ENCODE results near the gene LAMB3.

Gene LAMB3

DNA sequence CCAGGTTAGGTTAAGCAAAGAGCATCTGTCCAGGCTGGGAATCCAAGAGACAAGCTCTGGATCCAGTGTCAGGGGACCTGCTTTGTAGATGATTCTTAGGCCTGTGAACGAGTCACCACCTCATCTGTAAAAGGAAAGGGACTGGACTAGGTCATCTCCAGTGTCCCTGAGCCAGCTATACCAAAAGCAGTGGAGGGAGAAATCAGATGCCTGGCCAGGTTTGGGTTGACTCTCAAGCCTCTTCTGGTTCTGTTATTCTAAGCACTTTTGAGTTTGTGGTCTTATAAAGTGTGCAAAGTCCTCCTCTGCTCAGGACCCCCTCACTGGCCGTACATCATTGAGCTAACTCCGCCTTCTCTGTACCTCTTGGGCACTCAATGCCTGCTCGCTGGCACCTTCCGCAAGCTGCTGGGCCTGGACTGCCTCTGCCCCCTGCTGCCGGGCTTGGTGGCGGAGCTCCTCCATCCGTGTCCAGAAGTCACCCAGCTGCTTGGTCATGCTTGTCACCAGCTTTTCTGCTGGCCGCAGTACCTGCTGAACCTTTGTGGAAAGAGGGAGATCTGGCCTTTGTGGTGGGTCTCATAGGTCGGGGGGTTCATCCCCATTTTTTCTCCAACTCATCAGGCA is 35.1 kb downstream of the LAMB3 start:
- DNase-seq = no peak

DNA sequence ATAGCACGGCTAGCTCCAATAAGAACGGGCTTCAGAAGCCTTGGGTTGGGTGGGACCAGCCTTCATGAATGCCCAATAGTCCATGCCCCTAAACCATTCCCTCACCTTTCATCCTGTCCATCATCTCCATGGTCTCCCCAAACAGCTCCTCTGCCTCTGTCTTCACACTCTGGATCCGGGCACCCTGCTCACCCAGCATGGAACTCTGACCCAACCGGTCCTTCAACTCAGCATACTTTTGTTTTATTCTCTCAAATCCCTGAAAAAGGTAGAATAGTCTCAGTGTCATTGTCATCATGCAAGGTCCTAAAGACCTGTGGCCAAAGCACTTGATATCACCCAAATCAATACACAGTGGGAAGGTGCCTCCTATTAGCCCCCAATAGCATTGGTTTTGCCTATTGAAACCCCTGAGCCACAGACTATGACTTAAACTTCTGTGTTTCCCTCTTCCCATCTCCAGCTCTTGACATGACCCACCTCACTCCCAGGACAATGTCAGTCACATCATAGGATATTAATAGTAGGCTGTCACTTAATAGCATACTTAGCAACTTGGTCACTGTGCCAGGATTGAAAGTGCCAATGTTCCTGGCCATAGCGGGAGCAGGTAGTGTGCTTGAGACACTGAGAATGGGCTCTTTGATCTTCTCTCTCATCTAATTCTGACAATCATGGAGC is 35.7 kb downstream of the LAMB3 start:
- DNase-seq = no peak

DNA sequence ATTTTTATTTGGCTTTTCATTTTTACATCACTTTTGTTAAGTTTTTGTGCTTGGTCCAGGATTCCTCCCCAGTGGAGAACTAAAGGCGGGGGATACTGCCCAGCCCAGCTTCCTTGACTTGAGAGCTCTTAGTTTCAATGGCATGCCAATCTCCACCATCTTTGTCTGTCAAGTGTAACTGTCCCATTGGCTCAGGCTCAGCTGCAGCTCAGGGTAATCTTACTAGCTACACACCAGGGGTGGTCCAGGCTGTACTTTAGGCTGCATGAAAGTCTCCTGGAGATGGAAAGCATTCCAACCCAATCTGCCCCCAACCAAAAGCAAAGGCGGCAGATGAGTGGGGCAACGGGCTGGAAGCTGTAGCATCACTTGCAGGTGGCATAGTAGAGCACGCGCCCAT is 37.3 kb downstream of the LAMB3 start:
- DNase-seq = no peak

DNA sequence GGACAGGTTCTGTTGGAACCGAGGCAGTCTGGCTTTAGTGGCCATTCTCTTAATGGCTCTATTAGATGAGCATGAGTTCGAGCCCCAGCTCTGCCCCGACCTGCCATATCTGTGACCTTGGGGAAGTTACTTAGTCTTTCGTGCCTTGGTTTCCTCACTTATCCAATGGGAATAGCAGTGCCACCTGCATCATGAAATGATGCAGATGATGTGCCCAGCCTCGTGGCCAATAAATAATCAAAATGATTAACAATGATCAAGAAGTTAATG is 38.1 kb downstream of the LAMB3 start:
- no peak for DNase-seq

DNA sequence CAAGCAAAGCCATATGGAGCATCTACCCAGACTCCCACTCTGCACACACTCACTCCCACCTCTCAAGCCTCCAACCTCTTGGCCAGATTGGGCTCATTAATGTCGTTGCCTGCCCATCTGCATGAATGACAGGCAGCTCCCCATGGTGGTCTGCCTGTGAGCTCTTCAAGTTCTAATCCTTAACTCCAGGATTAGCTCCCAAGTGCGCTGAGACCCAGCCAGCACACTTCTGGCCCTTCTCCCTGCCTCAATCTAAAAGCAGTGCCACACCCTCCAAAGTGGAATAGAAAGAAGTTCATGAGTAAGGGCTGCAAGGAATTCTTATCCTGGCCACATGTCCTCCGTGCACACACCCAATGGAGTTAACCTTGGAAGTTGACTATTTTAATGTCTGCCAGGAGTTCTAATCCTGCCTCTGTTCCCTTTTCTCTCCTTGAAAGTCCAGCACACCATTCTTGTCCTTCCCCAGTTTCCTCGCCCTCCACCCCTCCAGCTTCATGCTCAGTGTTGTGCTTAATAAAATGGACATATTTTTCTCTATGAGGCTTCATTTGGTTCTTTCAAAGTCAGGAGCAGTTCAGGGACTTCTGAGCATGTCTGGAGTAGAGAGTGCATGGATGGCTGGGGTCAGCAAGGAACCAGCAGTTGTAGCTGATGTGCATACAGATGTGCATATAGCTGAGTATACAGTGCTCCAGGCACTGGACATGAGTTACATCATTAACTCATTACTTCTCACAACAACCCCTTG is 38.6 kb downstream of the LAMB3 start:
- no peak for DNase-seq

DNA sequence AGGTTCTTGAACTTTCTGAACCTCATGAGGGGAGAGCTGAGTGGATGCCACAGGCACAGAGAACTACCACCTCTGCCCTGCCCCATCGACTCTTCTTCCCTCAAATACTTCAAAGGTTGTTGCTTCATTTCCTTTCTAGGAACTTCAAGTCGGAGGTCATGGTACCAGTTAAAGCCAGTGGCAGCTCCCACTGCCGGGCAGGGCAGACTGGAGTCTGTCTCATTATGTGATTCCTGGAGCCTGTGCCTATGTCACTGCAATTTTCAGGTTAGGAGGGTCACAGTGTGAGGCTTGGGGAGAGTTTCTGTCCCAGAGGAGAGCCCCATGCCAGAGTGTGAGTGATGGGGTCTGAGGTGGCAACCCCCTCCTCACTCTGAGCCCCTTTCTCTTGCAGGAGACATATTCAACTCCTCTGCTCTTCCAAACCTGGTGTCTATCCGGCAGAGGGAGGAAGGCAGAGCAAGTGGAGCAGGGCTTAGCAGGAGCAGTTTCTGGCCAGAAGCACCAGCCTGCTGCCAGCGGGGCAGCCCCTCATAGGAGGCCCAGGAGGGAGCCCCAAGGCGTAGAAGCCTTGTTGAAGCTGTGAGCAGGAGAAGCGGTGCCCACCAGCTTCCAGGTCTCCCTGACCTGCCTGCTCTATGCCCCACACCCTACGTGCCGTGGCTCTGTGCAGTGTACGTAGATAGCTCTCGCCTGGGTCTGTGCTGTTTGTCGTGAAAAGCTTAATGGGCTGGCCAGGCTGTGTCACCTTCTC is 39.4 kb downstream of the LAMB3 start:
- DNase-seq = no peak

DNA sequence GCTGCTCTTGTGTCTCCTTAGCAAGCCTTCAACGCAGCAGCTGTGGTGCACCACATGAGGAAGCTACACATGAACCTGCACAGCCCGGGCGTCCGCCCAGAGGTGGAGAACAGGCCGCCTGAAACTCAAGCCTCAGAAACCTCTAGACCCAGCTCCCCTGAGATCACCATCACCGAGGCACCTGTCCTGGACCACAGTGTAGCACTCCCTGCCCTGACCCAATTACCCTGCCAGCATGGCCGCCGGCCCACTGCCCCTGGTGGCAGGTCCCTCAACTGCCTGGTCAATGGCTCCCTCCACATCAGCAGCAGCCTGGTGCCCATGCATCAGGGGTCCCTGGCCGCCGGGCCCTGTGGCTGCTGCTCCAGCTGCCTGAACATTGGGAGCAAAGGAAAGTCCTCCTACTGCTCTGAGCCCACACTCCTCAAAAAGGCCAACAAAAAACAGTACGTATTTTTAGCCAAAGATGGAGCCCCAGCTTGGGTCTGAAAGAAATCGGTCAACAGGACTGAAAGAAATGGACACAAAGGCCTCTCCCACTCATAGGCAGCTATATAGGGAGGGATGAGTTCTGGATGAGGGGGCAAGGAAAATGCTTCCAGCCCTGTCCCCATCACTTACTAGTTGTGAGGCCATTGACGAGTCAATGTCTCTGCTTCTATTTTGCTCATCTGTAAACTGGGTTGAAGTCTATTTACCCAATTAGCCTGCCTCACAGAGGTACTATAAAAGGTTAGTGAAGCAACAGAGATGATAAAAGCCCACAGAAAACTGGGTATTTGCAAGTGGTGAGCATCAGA is 40.3 kb downstream of the LAMB3 start:
- no peak for DNase-seq

DNA sequence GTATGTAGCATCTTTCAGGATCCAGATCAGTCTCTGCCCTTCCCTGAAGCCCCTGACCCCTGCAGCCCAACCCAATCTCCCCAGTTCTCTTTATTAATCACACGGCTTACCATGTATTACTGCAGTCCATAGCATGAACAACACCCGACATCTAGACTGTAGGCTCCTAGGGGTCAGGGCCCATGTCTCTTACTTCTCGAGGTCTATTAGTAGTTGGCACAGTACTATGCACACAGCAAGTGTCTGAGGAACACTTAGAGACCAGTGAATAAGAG is 41.7 kb downstream of the LAMB3 start:
- no peak for DNase-seq

DNA sequence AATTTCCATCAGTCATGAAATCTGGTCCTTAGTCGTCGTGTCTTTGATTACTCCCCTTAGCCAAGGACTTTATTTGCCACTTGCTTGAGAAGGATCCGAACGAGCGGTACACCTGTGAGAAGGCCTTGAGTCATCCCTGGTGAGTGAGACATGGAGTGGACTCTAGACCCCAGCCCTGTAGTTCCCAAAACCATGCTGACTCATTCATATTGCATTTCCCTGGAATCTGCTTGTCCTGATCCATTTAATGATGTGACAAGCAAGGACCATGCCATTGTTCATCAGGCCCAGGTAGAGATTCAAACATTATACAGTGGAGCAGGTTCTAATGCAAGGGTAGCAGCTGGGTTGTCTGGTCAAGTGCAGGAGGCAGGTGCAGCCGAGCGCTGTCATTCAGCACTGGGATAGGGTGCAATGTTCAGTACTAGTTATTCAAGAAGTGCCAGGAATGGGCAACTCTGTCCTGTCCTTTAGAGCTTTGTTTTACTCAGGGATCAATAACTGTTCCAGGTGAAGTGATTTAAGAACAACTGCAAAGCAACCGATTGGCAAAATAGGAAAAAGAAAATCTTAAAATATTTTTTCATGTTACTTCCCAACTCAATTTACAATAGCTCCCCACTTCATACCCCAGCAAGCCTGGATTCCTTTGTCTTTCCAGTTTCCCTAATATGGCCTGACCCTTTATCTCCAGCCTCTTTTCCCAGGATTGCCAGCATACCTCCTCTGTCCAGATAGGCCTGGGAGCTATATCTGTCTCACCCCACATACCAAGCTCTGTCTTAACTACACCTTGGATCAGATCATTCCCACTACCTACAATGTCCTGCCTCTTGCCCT is 42.2 kb downstream of the LAMB3 start:
- DNase-seq = no peak

DNA sequence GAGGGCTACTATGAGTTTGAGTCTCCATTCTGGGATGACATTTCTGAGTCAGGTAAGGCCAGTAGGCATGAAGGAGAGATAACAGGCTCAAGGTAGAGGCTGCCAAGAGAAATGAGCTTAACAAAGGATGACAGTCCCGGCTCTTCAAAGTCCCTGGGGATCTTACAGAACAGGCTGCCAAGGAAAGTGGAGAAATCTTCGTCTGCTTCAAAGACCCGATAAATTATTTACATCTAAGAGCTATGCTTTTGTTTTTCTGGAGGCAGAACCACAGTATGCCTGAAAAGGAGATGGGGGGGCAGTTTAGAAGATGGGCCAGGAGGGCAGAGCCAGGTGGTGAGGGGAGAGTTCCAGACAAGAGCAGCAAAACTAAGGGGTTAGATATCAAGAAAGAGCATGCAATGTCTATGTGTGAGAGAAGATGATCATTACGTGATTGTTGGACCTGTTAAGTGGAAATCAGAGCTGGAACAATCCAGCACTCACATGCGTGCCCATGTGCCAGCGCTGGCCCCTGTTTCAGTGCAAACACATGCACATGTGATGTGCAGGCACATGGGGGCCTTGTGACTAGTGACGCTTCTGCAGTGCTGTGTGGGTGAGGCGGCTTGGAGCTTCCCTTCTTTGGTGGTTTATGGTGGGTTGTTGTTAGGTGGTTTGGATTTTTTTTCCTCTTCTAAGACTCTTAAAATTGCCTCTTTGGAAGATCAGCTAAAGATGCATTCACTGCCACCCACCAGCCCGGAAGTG is 43.0 kb downstream of the LAMB3 start:
- no peak for DNase-seq

DNA sequence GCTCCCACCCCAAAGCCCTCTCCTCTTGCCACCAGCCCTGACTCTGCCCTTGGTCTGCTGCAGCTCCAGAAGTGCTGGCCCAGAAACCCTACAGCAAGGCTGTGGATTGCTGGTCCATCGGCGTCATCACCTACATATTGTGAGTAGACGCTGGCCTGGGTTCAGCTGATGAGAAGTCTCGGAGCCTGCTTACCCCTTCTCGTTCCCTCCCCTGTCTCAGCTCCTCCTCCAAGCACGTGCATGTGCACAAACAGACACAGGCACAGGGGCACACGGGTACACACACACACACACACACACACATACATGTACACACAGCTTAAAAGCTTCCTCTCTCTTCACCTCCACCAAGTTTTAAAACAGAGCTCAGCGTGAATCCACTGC is 44.4 kb downstream of the LAMB3 start:
- no peak for DNase-seq

DNA sequence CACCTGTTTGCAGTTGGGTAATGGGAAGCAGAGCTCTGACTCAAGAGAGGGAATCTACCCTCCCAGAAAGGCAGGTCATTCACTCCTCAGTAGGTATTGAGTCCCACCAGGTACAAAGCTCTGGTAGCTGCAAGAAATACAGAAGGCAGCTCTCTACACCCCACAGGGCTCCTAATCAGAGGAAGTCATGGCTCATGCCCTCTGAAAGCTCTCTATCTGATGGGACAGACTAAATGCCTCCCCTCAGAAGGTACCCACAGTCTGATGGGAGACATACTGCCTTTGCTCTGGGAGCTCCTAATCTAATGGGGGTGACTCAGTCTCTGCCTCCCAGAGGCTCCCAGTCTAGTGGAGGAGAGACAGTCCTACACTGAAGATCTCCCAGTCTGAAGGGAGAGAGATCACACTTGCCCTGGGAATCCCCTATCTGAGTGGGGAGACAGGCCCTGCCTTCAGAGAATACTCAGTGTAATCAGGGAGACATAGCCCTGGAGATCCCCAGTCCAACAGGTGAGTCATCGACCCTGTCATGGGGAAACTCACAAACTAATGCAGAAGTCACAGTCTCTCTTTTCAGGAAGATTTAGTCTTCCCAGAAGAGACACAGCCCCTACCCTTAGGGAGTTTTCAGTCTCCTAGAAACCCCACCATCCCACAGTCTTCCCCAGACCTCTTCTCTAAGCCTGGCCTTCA is 45.0 kb downstream of the LAMB3 start:
- DNase-seq = no peak

DNA sequence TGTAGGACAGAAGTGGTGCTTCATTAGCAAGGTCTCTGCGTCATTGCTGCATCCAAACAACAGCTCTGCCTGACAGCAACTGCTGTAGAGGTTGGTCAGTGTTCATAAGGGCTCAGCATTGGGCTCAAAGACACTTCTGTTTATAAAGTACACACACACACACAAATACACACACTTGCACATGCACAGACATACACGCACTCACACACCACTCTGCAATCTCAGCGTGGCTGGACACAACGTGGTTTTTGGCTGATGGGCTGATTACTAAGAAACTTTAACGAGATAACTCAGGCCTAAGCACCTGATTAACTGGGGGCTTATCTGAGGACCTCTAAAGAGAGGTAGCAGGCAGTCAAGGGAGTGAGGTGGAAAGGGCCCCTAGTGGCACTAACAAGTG is 48.3 kb downstream of the LAMB3 start:
- no peak for DNase-seq

DNA sequence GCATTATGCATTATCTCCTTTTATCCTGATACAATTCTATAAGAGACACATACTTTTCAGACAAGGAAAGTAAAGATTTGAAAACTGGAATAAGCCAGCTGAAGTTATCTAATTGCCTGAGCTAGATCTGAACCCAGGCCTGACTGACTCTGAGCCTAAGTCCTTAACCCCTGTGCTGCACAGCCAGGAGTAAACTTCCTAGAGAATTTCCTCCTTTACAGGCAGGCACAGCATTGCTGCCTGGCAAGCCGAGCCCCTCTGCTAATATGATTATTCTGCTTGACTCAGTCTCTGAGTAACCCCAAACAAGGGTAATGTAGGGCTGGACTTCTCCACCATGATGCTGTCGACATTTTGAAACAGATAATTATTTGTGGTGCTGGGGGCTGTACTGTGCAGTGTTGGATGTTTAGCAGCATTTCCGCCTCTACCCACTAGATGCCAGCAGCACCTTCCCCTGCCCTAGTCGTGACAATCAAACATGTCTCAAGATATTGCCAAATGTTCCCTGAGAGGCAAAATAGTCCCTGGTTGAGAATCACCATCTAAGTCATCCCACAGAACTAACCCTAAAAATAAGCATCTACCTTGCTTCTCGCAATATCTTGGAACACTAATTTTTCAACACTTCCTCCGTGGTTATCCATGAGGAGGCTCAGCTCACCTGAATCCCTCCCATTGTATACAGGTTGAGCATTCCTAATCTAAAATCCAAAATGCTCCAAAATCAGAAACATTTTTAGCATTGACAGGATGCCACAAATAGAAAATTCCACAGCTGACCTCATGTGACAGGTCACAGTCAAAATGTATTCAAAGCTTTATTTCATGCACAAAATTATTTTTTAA is 50.2 kb downstream of the LAMB3 start:
- DNase-seq = no peak

DNA sequence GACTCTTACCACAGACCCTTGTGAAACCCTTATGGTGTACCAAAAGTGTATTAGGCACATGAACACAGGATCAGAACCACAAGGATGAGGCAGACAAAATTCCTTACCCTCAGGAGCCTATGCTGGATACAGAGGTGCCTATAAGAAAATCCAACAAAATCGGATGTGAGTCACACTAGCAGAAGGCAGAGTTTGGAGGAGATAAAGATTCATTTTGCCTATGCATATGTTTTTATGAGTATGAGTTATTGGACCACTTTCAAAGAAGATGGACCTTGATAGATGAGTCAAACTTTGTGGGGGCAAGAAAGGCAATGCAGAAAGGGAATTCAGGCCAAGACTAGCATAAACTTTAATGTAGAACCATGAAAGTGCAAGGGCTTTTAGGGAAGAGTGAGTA is 51.7 kb downstream of the LAMB3 start:
- no peak for DNase-seq

DNA sequence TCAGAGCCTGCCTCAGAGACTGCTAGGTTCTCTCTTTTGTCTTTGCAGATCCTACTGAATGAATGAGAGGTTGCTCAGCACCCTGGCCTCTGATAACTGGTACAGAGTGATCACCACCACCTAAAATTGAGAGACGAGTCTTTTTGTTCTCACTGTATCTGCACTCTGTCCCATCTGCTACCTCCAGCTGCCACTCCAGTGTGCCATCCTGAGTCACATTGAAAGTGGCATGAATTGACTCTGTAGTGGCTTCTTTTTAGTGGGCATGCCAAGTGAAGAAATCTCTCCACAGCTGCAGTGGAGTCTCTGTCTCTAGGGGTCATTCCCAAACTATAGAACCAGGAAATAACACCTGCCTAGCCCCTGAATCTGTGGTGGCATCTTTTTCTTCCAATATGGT is 54.0 kb downstream of the LAMB3 start:
- DNase-seq = no peak

DNA sequence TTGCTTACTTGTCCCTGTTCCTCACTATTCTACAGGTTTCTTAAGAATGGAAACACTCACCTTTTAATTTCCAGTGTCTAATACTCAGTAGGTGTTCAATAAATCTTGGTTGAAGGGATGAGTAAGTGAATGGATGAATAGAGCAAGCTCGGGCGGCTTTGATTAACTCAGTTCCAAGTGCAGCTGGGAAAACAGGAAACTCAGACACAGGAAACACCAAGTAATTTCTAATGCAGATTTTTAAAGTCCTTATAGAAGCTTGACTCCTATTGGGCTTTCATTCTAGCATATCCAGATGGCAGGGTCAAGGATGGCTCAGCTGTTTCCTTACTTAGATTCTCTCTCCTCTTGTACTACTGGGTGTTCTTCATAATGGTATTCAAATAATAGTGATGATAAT is 54.7 kb downstream of the LAMB3 start:
- DNase-seq = no peak

DNA sequence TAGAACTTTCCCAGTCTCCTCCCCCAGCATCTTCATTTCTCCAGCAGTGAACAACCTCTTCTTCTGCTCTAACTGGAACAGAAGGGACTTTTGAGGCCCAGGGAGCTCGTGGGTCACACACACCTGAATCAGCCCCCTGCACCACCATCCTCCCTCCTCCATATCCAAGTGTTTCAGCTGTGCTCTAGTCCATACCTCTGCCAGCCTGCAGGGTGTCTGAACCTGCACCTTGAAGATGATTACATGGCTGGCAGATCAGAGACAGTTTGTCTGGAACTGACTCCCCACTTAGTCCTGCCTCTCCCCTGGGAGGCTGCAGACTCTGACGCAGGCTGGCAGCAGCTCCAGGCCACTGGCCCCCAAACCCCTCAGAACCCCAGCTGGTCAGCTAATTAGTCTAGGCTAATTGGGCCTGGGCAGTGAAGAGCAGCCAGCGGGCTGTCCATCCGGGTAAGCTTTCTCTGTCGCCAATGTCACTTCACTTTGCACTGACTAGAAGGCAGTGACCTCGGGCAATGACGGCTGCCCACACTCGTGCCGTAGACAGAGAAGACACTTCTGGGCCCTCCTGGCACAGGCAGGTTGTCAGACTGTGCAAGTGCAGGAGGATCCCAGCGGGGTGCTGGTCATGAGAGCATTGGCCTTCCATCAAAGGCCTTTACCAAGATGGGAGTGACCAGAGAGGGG is 56.5 kb downstream of the LAMB3 start:
- no peak for DNase-seq

DNA sequence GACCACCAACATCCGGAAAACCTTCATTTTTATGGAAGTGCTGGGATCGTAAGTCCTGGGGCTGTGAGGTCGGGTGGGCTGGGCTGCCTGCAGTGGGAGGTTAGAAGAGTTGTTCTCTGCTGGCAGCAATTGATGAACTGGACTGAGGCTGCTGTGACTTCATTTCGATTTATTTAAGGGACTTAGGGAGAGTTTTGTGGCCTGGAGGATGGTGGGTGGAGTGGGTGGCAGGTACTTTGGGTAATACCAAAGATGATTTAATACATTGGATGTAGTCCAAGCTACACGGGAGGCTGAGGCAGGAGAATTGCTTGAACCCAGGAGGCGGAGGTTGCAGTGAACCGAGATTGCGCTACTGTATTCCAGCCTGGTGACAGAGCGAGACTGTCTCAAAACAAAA is 57.2 kb downstream of the LAMB3 start:
- no peak for DNase-seq
